Colon (tissue), 2 donors: Measurements from ENCODE around the gene OCRL.
"Not testable (repeated sequence)": the region's sequence is repeated elsewhere in the genome, so short reads cannot be mapped to it uniquely, and the experiment has no call there.

Experiments used
- FAIRE-seq: peaks from 2 replicates; lab custom pipeline; 2012; peaks lifted over from hg19 to GRCh38; lab: Jason Lieb, UNC
- donor health status: control.
- donor health status: control.

The OCRL gene

GRCh38 chrX:129534816-129535578, 5.1 kb upstream of the OCRL start:
- no peak for FAIRE-seq

DNA sequence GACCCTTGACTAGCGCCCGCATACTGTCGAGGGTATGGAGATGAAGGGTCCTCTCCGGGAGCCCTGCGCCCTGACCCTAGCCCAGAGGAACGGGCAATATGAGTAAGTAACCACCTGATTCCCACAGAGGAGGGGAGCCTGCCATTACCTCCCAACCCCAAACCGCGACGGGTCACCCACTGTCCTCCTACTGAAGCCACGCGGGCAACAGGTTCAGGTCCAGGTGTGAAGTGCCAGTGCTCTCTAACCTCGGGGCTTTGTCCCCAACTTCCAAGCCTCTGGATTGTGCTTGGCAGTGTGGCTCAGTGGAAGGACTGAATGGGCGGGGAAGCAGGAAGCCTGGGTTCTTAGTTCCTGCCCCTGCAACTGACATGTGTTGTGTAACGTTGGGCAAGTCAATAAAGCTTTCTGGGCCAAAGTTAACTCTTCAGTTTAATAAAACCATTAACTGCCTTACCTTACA, 694 bp downstream of the OCRL start:
- peak; percentile 53 for FAIRE-seq

DNA sequence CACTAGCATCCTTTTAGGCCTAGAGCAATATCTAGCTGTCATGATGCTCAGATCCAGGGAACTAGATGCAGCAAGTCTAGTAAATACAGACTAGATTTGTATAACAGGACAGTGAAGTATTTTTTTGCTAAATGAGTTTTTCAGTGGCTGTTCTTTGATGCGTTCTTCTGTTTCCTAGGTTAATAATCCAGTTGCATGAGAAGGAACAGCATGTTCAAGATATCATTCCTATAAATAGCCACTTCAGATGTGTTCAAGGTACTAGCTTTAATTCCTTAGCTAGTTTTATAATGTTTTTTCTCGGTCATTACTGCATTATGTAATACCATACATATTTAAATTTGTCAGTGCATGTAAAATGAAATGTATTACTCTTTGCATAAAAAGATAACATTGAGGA, 4.7 kb downstream of the OCRL start:
- peak; percentile 38 for FAIRE-seq

DNA sequence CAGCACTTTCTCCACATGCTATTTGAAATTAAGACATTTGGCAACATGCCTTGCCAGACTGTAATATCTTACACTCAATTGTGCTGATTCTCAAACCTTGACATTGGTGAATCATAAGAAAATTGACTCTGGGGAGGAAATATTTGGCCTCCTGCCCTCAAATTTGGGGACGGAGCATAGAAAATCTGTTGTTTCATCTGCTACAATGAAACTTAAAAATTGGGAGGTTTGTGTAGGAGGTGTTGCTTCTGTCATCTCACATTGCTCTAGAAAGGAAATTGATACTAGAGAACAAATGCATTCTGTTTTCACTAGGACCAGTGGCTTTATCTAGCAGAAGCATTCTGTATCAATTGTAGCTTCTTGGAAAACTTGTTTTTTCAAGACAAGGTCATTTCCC, 5.3 kb downstream of the OCRL start:
- FAIRE-seq, result no peak

GRCh38 chrX:129549124-129549523, 9.1 kb downstream of the OCRL start:
- FAIRE-seq, result no peak

DNA sequence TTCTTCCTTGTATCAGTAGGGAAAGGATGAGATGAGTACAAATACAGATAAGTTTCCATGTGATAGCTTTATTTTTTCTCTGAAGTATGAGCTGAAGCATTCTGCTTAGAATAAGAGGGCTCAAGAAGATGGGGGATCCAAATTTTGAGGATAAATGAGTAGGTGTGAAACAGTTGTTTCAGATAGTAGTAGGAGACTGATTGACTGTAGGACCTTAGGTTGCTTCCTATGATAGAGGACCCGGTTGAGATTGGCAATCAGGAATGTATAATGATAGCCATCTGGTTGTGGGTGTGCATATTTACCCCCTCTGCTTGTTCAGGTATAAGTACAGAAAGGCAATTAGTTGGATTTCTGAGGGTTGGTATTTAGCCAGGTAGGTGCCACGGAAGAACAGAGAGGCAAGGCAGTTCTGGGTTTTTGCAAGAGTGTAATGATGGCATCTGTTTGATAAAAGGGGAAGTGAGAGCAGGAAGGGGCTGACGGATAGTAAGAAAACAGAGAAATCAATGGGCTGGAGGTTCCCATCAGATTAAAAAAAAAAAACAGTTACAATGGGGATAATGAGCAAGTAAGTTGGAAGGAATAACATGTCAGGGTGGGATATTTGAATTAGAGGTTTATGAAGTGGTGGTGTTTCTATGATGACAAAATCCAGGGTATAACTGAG, 13.7 kb downstream of the OCRL start:
- FAIRE-seq, result no peak

DNA sequence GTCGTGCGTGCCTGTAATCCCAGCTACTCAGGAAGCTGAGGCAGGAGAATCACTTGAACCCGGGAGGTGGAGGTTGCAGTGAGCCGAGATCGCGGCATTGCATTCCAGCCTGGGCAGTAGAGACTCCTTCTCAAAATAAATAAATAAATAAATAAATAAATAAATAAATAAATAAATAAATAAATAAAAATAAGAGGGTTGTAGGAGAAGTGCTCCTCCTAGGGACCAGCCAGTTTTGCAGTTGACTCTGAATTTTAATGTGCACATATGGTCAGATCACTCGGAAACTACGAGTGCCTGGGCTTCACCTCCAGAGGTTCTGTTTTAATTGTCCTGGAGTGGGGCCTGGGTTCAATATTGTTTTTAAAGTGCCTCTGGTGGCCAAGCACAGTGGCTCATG, 14.8 kb downstream of the OCRL start:
- FAIRE-seq, result not testable (repeated sequence)

DNA sequence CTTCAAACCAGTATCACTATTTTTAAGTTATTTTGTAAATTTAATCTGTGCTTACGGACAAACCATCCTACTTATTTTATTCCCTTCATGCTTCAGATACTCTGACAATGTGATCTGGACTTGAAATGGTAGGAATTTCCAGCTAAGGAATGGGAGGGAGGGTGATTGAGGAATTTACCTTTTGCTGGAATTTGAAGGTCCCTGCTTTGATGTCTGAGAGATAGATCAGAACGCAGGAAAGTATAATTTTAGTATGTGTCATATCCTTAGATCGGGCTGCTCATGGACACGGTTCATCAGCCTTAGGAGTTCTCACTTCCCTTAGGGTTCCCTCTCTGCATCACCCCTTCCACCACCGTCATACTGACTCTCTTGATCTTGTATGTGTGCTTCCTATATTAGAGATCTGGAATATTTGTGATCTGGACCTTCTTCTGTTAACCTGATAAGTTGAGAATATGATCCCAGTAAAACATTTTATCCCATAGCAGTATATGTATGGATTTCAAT, 16.8 kb downstream of the OCRL start:
- FAIRE-seq, result no peak

GRCh38 chrX:129557844-129558480, 17.9 kb downstream of the OCRL start:
- no peak for FAIRE-seq

DNA sequence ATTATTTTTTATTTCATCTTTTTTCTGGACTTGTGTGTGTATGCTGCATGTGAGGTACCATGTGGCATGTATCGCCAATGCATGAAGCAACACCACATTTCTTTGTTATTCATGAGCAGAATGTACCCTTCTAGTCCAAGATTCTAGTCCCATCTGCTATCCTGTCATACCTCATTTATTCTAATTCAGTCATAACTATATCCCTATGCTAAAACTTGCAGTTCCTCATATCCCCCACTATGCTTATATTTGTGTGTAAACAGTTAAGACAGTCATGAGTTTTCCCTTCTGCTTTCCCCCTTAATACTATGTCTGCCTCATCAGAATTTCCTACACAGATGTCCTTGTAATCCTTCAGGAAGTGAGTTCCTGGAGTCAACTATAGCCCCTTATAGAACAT, 19.7 kb downstream of the OCRL start:
- FAIRE-seq, result no peak

DNA sequence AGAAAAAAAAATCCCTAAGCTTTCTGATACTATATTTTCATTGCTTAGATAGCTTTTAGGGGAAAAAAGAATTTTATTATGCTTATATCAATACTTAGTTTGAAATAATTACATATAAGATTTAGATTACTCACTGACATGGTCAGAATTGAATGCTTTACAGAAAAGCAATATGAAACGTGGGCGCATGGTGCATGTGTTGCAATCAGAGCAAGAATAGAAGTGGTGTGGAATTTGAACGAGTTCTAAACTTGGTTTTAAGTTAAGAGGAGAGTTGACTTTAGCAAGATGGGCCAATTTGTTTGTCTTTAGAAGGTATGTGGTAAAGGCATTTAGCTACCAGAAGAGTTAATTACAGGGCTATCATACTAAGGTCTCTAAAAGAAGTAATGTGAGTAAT, 21.4 kb downstream of the OCRL start:
- no peak for FAIRE-seq

DNA sequence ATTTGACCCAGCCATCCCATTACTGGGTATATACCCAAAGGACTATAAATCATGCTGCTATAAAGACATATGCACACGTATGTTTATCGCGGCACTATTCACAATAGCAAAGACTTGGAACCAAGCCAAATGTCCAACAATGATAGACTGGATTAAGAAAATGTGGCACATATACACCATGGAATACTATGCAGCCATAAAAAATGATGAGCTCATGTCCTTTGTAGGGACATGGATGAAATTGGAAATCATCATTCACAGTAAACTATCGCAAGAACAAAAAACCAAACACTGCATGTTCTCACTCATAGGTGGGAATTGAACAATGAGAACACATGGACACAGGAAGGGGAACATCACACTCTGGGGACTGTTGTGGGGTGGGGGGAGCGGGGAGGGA, 24.3 kb downstream of the OCRL start:
- FAIRE-seq, result not testable (repeated sequence)

DNA sequence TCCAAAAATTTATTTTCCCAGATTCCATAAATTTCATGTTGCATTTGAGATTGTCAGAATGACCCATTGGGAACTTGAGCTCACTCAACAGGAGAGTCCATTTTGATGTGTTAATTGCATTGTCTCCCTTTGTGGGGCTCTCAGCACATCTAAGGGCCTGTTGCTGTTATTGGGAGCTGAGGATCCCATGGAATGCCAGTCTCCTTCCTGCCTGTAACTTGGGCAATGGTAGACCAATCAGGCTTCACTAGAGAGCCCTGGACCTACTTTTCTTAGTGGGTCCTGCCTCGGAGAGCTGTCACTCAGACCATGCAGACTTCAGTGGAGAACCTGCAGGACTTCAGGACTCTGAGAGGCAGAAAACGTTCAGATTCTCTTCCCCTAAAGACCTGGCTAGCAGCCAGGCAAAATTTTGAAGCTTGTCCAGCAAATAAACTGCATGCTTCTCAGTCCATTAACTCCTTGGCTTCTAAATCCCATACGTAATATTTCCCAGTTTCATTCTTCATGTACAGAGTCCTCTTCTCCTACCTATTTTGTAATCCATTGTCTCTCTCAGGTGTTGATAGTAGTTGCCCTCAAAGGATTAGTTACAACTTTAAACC, 25.1 kb downstream of the OCRL start:
- FAIRE-seq, result no peak

GRCh38 chrX:129566073-129566472, 26.0 kb downstream of the OCRL start:
- FAIRE-seq, result no peak

DNA sequence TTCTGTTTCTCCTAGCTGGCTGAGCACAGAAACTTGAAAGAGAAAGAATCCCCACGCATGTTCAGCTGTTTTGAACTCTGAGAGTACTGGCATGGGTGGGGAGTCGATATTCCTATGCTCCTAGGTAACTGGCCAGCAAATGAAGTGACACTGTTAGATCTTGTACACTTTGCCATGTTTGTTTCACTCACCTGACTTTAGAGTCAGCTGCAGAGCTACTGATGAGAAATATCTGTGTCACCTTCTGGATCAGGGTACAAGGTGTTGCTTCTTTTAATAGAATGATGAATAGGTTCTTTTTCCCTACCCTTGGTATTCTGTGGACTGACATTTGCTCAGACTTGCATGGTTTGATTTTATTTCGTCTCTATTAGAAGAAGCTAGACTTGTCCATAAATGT, 28.3 kb downstream of the OCRL start:
- no peak for FAIRE-seq

- no peak for FAIRE-seq
These were observed 32.4 kb downstream of the OCRL start for GRCh38 chrX:129572422-129572821.

GRCh38 chrX:129573652-129574051, 33.6 kb downstream of the OCRL start:
- not testable (repeated sequence) for FAIRE-seq

DNA sequence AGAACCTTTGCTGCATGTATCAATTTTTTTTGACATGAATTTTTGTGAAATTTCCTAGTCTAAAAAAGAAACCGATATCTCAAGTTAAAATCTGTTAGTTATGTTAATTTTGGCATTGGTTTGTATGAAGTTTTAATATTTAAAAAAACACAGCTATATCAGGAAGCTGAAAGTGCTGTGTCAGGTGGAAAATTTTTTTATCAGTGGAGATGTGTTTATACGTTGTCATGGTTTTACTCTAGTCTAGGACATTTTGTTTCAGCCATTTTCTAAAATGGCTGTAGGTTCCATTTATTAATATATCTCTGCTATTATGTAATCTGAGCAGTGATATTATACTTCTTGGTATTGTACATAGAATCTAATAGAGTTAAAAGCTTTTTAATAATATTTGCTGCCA, 34.2 kb downstream of the OCRL start:
- FAIRE-seq, result no peak

DNA sequence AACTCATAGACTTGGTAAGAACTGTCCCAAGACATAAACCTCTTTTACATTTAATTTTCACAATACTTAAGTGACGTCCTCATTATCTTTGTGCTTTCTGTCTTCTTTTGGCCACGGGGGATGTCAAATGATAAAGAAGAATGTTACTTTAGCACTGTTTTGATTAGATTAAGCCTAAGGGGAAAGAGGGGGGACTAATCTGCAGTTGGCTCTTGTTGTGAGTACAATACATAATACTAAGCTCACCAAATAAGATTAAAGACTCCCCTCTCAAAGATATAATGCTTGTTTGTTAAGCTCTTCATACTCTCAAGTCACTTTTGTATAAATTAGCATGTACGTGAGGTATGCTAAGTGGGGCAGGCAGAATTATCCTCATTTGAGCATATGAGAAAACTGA, 36.5 kb downstream of the OCRL start:
- FAIRE-seq, result no peak

DNA sequence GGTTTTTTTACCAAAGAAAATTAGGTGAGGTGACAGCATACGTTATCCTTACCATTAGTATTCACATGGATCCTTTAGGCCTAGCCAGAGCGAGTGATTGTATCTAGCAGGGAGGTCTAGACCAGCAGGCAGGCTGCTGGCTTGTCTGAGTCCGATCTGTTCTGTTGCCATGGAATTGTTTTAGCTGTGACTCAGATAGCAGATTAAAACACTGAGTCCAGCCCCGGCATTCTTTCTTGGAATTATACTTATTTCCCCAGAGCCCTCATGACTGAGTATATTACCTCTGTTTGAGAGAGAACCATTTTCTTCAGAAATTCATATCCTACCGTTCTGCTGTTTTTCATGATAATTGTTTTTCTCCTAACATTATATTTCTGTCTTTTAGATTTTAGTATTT, 37.4 kb downstream of the OCRL start:
- no peak for FAIRE-seq

GRCh38 chrX:129577877-129578276, 37.8 kb downstream of the OCRL start:
- FAIRE-seq, result no peak

- FAIRE-seq, result no peak
These were observed 41.8 kb downstream of the OCRL start for GRCh38 chrX:129581904-129582303.

- FAIRE-seq, result no peak
These were observed 45.1 kb downstream of the OCRL start for GRCh38 chrX:129585167-129585566.
